GM18870 (cell line): Measurements from ENCODE around the gene NPAS4.

Experiments
- ATAC-seq: cut with Tn5 transposase; IDR thresholded peaks from one replicate; pipeline ENCODE4 v1.9.1; 2021; ENCODE audit warnings: moderate library complexity; ENCODE audit not compliant: unreplicated experiment

Gene NPAS4

GRCh38 chr11:66475349-66476172 is 54.7 kb downstream of the NPAS4 start:
- ATAC-seq, result no peak
